Uterus (tissue), 4 donors: ENCODE data around the gene APLP1. TPM values are rescaled to one million over a fixed set of nuclear protein-coding genes. Genes with fewer than 3 reads are reported as not detected.

Experiments used
- DNase-seq, 2 donors: peaks; one replicate each; pipeline ENCODE4 v3.0.0-alpha.2; 2019 to 2020
- H3K27ac ChIP-seq, 2 donors: fragments of 200-600 bp; sonication (generic); 1 replicate in 1 of 2; 2 replicates in 1 of 2; pipeline ENCODE4 v1.5.1; 2016 to 2018
- H3K27me3 ChIP-seq, 2 donors: fragments of 200-600 bp; sonication (generic); one replicate each; pipeline ENCODE4 v1.5.1; 2018 to 2019; ENCODE audit warnings: control low read depth in 1 of 2
- H3K36me3 ChIP-seq, 2 donors: fragments of 200-600 bp; sonication (generic); one replicate each; pipeline ENCODE4 v1.5.1; 2019; ENCODE audit warnings: control low read depth in 1 of 2
- H3K4me1 ChIP-seq, 2 donors: fragments of 200-600 bp; sonication (generic); one replicate each; pipeline ENCODE4 v1.5.1; 2018 to 2019; ENCODE audit warnings: control low read depth in 1 of 2
- H3K4me3 ChIP-seq, 2 donors: fragments of 200-600 bp; sonication (generic); 1 replicate in 1 of 2; 2 replicates in 1 of 2; pipeline ENCODE4 v1.5.1; 2018 to 2019; ENCODE audit warnings: mild to moderate bottlenecking in 1 of 2
- H3K9me3 ChIP-seq, 2 donors: fragments of 200-600 bp; sonication (generic); one replicate each; pipeline ENCODE4 v1.5.1; 2019; ENCODE audit warnings: control low read depth in 1 of 2
- POLR2A ChIP-seq, 2 donors: fragments of 450-650 bp; IDR thresholded peaks; one replicate each; pipeline ENCODE4 v1.6.1; 2016; ENCODE audit warnings: antibody characterized with exemption in 2 of 2, mild to moderate bottlenecking in 1 of 2, moderate library complexity in 1 of 2
- intact Hi-C: fragments of 100-400 bp; cut with DNase I; formaldehyde crosslinking; loops from one replicate; pipeline ENCODE4 v1.15.1; 2023; ENCODE audit warnings: low total_unique reads
- small RNA-seq: library from RNA; depleted of rRNA; stranded (forward); fragments of <200 nt; gene quantifications from one replicate; pipeline ENCODE3, GENCODE V24; 2016
- total RNA-seq, 4 donors: library from RNA; depleted of rRNA in 3 of 4; stranded (reverse); fragments of >200 nt in 3 of 4; gene quantifications; one replicate each; pipeline versions ENCODE4 v1.1.0 to v1.2.4, GENCODE V29; 2014 to 2023
- TF ChIP-seq, protein P1 (sequence below), 4 experiments: fragments of 200-600 bp in 2 of 4; fragments of 450-650 bp in 2 of 4; sonication (generic) in 2 of 4; IDR thresholded peaks; one replicate each; pipeline ENCODE4 v1.5.1; 2016 to 2019; ENCODE audit warnings: antibody characterized with exemption in 4 of 4, mild to moderate bottlenecking in 2 of 4, moderate library complexity in 1 of 4
- donor health status: DM: yes; HTN: yes; CAD: no.

The APLP1 gene
- total RNA-seq, 4 donors from 2014 or later: 6.1 to 16.2 TPM; not detected in 2

DNA sequence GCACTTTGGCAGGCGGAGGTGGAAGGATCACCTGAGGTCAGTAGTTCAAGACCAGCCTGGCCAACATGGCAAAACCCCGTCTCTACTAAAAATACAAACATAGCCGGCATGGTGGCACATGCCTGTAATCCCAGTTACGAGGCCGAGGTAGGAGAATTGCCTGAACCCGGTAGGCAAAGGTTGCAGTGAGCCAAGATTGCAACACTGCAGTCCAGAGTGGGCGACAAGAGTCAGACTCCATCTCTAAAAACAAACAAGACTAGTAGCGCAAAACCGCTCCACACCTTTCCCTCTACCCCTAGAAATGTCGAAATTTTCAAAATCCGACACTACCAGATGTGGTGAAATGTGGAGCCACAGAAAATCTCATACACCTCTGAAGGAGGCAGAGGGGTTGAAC, 50.9 kb downstream of the APLP1 start:
- H3K4me3 ChIP-seq: no peak overlapping the region
- TF ChIP-seq, protein P1, sequence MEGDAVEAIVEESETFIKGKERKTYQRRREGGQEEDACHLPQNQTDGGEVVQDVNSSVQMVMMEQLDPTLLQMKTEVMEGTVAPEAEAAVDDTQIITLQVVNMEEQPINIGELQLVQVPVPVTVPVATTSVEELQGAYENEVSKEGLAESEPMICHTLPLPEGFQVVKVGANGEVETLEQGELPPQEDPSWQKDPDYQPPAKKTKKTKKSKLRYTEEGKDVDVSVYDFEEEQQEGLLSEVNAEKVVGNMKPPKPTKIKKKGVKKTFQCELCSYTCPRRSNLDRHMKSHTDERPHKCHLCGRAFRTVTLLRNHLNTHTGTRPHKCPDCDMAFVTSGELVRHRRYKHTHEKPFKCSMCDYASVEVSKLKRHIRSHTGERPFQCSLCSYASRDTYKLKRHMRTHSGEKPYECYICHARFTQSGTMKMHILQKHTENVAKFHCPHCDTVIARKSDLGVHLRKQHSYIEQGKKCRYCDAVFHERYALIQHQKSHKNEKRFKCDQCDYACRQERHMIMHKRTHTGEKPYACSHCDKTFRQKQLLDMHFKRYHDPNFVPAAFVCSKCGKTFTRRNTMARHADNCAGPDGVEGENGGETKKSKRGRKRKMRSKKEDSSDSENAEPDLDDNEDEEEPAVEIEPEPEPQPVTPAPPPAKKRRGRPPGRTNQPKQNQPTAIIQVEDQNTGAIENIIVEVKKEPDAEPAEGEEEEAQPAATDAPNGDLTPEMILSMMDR (IDR thresholded peaks at IDR 0.05): no peak
- no peak for TF ChIP-seq POLR2A (IDR thresholded peaks at IDR 0.05)
- H3K4me1 ChIP-seq: no peaks in the 10 kb centered on the region
- H3K9me3 ChIP-seq: no peaks in the 10 kb centered on the region
- no peak for DNase-seq
- H3K27ac ChIP-seq: no peak overlapping the region
- H3K36me3 ChIP-seq: no peaks in the 10 kb centered on the region
- intact Hi-C loops: no loop called here
- H3K27me3 ChIP-seq: no peaks in the 10 kb centered on the region

DNA sequence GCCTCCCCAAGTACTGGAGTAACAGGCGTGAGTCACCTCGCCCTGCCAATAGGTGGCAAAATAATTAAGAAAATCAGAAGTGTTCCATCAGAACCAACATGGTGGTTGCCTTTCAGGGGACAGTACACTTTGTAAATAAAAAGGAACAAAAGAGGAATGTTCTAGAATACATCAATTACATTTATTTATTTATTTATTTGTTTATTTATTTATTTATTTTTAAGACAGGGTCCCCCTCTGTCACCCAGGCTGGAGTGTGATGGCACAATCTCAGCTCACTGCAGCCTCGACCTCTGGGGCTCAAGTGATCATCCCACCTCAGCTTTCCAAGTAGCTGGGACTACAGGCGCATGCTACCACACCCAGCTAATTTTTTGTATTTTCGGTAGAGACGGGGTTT, 52.6 kb downstream of the APLP1 start:
- intact Hi-C loops: no loop called here
- H3K27me3 ChIP-seq: no peaks in the 10 kb centered on the region

GRCh38 chr19:35925501-35925900, 57.1 kb downstream of the APLP1 start:
- DNase-seq: no peak
- intact Hi-C loops: no loop called here
- H3K4me1 ChIP-seq: no peaks in the 10 kb centered on the region

More for the DNA sequence above, 52.6 kb downstream of the APLP1 start:
- H3K36me3 ChIP-seq: no peaks in the 10 kb centered on the region
- no peak overlapping the region for H3K4me3 ChIP-seq
- H3K4me1 ChIP-seq: no peaks in the 10 kb centered on the region
- no peak for DNase-seq
- TF ChIP-seq POLR2A (IDR thresholded peaks at IDR 0.05): no peak
- TF ChIP-seq, protein P1 (IDR thresholded peaks at IDR 0.05): no peak
- H3K9me3 ChIP-seq: no peaks in the 10 kb centered on the region
- no peak overlapping the region for H3K27ac ChIP-seq

DNA sequence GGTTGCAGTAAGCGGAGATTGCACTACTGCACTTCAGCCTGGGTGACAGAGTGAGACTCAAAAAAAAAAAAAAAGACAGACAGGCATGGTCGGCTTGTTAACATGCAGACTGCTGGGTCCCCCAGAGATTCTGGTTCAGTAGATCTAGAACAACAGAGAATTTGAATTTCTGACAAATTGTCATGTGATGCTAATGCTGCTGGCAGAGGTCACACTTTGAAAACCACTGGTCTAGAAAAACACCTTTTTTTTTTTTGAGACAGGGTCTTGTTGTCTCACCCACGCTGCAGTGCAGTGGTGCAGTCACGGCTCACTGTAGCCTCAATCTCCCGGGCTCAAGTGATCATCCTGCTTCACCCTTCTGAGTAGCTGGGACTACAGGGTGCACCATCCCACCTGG, 60.1 kb downstream of the APLP1 start:
- H3K9me3 ChIP-seq: no peaks in the 10 kb centered on the region
- no peaks in the 10 kb centered on the region for H3K36me3 ChIP-seq
- DNase-seq: no peak
- no peaks in the 10 kb centered on the region for H3K4me1 ChIP-seq
- no peak for TF ChIP-seq POLR2A (IDR thresholded peaks at IDR 0.05)
- TF ChIP-seq, protein P1 (IDR thresholded peaks at IDR 0.05): no peak
- H3K27ac ChIP-seq: no peak overlapping the region
- intact Hi-C loops: no loop called here
- H3K4me3 ChIP-seq: no peak overlapping the region
- no peaks in the 10 kb centered on the region for H3K27me3 ChIP-seq

More at GRCh38 chr19:35925501-35925900, 57.1 kb downstream of the APLP1 start:
- TF ChIP-seq, protein P1 (IDR thresholded peaks at IDR 0.05): no peak
- no peak for TF ChIP-seq POLR2A (IDR thresholded peaks at IDR 0.05)
- H3K9me3 ChIP-seq: no peaks in the 10 kb centered on the region
- H3K4me3 ChIP-seq: no peak overlapping the region
- no peak overlapping the region for H3K27ac ChIP-seq
- H3K27me3 ChIP-seq: no peaks in the 10 kb centered on the region
- no peaks in the 10 kb centered on the region for H3K36me3 ChIP-seq

Small RNA genes lying within 50 kb of the gene (small RNA-seq; reads per million reads assigned to genes)
- not detected for gene RN7SL402P

Other genes starting within 250 kb of the APLP1 start
- gene RBM42, start 239.5 kb upstream of the APLP1 start, total RNA-seq: 10 to 100 TPM; 23.8 to 60.0 (median 31.5) TPM
- 1 to 10 TPM in 1 of 4 donors, under 1 TPM in 1, not detected in 2; 0.48 to 1.6 TPM for gene ETV2, start 226.8 kb upstream of the APLP1 start, total RNA-seq
- 100 to 1,000 TPM in 3 of 4 donors, 10 to 100 TPM in 1; 47.4 to 344 (median 208) TPM for gene COX6B1, start 220.3 kb upstream of the APLP1 start, total RNA-seq
- under 1 TPM in 1 of 4 donors, not detected in 3; 0.91 TPM for gene UPK1A, start 202.1 kb upstream of the APLP1 start, total RNA-seq
- not detected for gene ZBTB32, start 164.0 kb upstream of the APLP1 start, total RNA-seq
- gene KMT2B, start 150.6 kb upstream of the APLP1 start, total RNA-seq: 10 to 100 TPM in 3 of 4 donors, 1 to 10 TPM in 1; 5.0 to 60.8 (median 16.8) TPM
- gene IGFLR1, start 126.1 kb upstream of the APLP1 start, total RNA-seq: 1 to 10 TPM in 3 of 4 donors, under 1 TPM in 1; 0.77 to 5.3 (median 2.2) TPM
- 100 to 1,000 TPM in 1 of 4 donors, 10 to 100 TPM in 2, 1 to 10 TPM in 1; 6.5 to 116 (median 19.5) TPM for gene U2AF1L4, start 123.2 kb upstream of the APLP1 start, total RNA-seq
- gene PSENEN, start 122.9 kb upstream of the APLP1 start, total RNA-seq: 10 to 100 TPM in 3 of 4 donors, 1 to 10 TPM in 1; 5.3 to 37.3 (median 18.8) TPM
- 10 to 100 TPM in 3 of 4 donors, 1 to 10 TPM in 1; 6.8 to 31.6 (median 16.9) TPM for gene LIN37, start 120.0 kb upstream of the APLP1 start, total RNA-seq
- 100 to 1,000 TPM in 3 of 4 donors, 10 to 100 TPM in 1; 24.5 to 217 (median 134) TPM for gene HSPB6, start 111.5 kb upstream of the APLP1 start, total RNA-seq
- gene PROSER3, start 110.4 kb upstream of the APLP1 start, total RNA-seq: 10 to 100 TPM in 1 of 4 donors, 1 to 10 TPM in 3; 1.0 to 52.6 (median 4.1) TPM
- gene ARHGAP33, start 93.0 kb upstream of the APLP1 start, total RNA-seq: 10 to 100 TPM in 2 of 4 donors, 1 to 10 TPM in 1, under 1 TPM in 1; 0.26 to 43.4 (median 8.9) TPM
- gene PRODH2, start 55.7 kb upstream of the APLP1 start, total RNA-seq: not detected
- under 1 TPM in 1 of 4 donors, not detected in 3; 0.14 TPM for gene NPHS1, start 16.1 kb upstream of the APLP1 start, total RNA-seq
- 1 to 10 TPM in 1 of 4 donors, under 1 TPM in 1, not detected in 2; 0.55 to 2.8 TPM for gene KIRREL2, start 11.7 kb upstream of the APLP1 start, total RNA-seq
- gene NFKBID, start 32.0 kb downstream of the APLP1 start, total RNA-seq: 10 to 100 TPM in 2 of 4 donors, 1 to 10 TPM in 2; 4.4 to 18.2 (median 9.5) TPM
- gene HCST, start 34.0 kb downstream of the APLP1 start, total RNA-seq: 10 to 100 TPM in 1 of 4 donors, 1 to 10 TPM in 2, not detected in 1; 1.6 to 47.1 (median 4.5) TPM
- gene TYROBP, start 39.7 kb downstream of the APLP1 start, total RNA-seq: 10 to 100 TPM in 3 of 4 donors, 1 to 10 TPM in 1; 1.3 to 25.0 (median 14.9) TPM
- gene LRFN3, start 67.8 kb downstream of the APLP1 start, total RNA-seq: 10 to 100 TPM in 2 of 4 donors, 1 to 10 TPM in 2; 3.1 to 22.4 (median 9.6) TPM
- 10 to 100 TPM; 23.8 to 80.0 (median 43.1) TPM for gene SDHAF1, start 126.6 kb downstream of the APLP1 start, total RNA-seq
- gene SYNE4, start 140.2 kb downstream of the APLP1 start, total RNA-seq: 1 to 10 TPM in 1 of 4 donors, under 1 TPM in 1, not detected in 2; 0.24 to 1.7 TPM
- gene ALKBH6, start 145.6 kb downstream of the APLP1 start, total RNA-seq: 10 to 100 TPM; 10.0 to 18.5 (median 17.0) TPM
- 10 to 100 TPM in 3 of 4 donors, 1 to 10 TPM in 1; 4.4 to 82.5 (median 34.8) TPM for gene CLIP3, start 164.3 kb downstream of the APLP1 start, total RNA-seq
- gene THAP8, start 185.7 kb downstream of the APLP1 start, total RNA-seq: 1 to 10 TPM in 3 of 4 donors, not detected in 1; 4.6 to 6.5 (median 6.2) TPM
- gene WDR62, start 186.3 kb downstream of the APLP1 start, total RNA-seq: 1 to 10 TPM in 2 of 4 donors, not detected in 2; 2.4 to 5.8 TPM
- not detected for gene OVOL3, start 242.6 kb downstream of the APLP1 start, total RNA-seq
- gene POLR2I, start 246.3 kb downstream of the APLP1 start, total RNA-seq: 10 to 100 TPM in 3 of 4 donors, 1 to 10 TPM in 1; 8.2 to 69.8 (median 25.2) TPM
- 100 to 1,000 TPM; 118 to 196 (median 154) TPM for gene TBCB, start 246.9 kb downstream of the APLP1 start, total RNA-seq